GM12878 (cell line): ENCODE data around the gene JUND. TPM values are rescaled to one million over a fixed set of nuclear protein-coding genes. Genes with fewer than 3 reads are reported as not detected.
A peak's percentile ranks its signal among the peaks of the same experiment; 100 is the strongest.

Experiments used
- CHD2 ChIP-seq: IDR thresholded peaks from 2 replicates; pipeline ENCODE4 v1.6.1; 2011; ENCODE audit warnings: low read depth, low read length, improper control_type of control experiment, borderline replicate concordance
- E4F1 ChIP-seq: fragments of 450-650 bp; IDR thresholded peaks from 2 replicates; pipeline ENCODE4 v1.6.1; 2018; ENCODE audit warnings: borderline replicate concordance, mild to moderate bottlenecking; ENCODE audit not compliant: partially characterized antibody
- MXI1 ChIP-seq: fragments of 150-350 bp; IDR thresholded peaks from 2 replicates; pipeline ENCODE4 v1.6.1; 2011; ENCODE audit warnings: low read depth, mild to moderate bottlenecking, inconsistent platforms, low read length, improper control_type of control experiment
- NFYB ChIP-seq: IDR thresholded peaks from 2 replicates; pipeline ENCODE4 v1.6.1; 2011; ENCODE audit warnings: low read depth, mild to moderate bottlenecking, low read length, improper control_type of control experiment, moderate library complexity; ENCODE audit not compliant: insufficient read depth
- NR2C1 ChIP-seq: fragments of 450-650 bp; IDR thresholded peaks from 2 replicates; pipeline ENCODE4 v1.6.1; 2017; ENCODE audit warnings: antibody characterized with exemption, mild to moderate bottlenecking, moderate library complexity
- SIX5 ChIP-seq: IDR thresholded peaks from 2 replicates; pipeline ENCODE4 v1.6.1; 2011; ENCODE audit warnings: mild to moderate bottlenecking, low read depth, low read length, moderate library complexity; ENCODE audit not compliant: severe bottlenecking
- SMC3 ChIP-seq: IDR thresholded peaks from 2 replicates; pipeline ENCODE4 v1.6.1; 2011; ENCODE audit warnings: low read length, improper control_type of control experiment, borderline replicate concordance
- STAT1 ChIP-seq: fragments of 450-650 bp; conservative IDR thresholded peaks from 2 replicates; pipeline ENCODE4 v1.6.1; 2014; ENCODE audit warnings: antibody characterized with exemption, mild to moderate bottlenecking
- TCF3 ChIP-seq: IDR thresholded peaks from 2 replicates; pipeline ENCODE4 v1.6.1; 2012; ENCODE audit warnings: low read depth, mild to moderate bottlenecking, low read length, borderline replicate concordance; ENCODE audit not compliant: insufficient read depth
- YBX1 ChIP-seq: fragments of 450-650 bp; IDR thresholded peaks from 2 replicates; pipeline ENCODE4 v1.6.1; 2016; ENCODE audit warnings: antibody characterized with exemption
- ZNF217 ChIP-seq: fragments of 450-650 bp; IDR thresholded peaks from 2 replicates; pipeline ENCODE4 v1.6.1; 2017; ENCODE audit warnings: antibody characterized with exemption, mild to moderate bottlenecking
- ZZZ3 ChIP-seq: IDR thresholded peaks from 2 replicates; pipeline ENCODE4 v1.6.1; 2011; ENCODE audit warnings: low read depth; ENCODE audit not compliant: control insufficient read depth, insufficient read length
- polyA plus RNA-seq, 11 experiments: library from polyadenylated mRNA; depleted of rRNA in 4 of 11; unstranded in 6 of 11; stranded (reverse) in 5 of 11; fragments of >200 nt; fragmentation: Nextera tagmentation in 4 of 11; fragmentation: Illumina TruSeq in 1 of 11; extraction: Ambion mirVana in 4 of 11; extraction: Trizol in 1 of 11; gene quantifications; 1 replicate in 1 of 11; 2 replicates in 10 of 11; pipeline versions ENCODE4 v1.2.1 to v1.2.3, GENCODE V29; 2011 to 2016; ENCODE audit warnings: inconsistent platforms in 2 of 11, missing spikeins in 2 of 11, low read depth in 1 of 11
- total RNA-seq, 4 experiments: library from RNA; depleted of rRNA in 3 of 4; stranded (reverse); fragments of >200 nt in 3 of 4; fragmentation: Illumina TruSeq in 1 of 4; extraction: Trizol in 1 of 4; gene quantifications; 2 replicates each; pipeline versions ENCODE4 v1.2.1 to v1.2.3, GENCODE V29; 2013 to 2021

Gene JUND
- total and polyA plus RNA-seq, 10 of the 15 experiments (the other 5 are each of a cell fraction or from before 2014, with no cell fraction given) = 7.4 to 164 (median 18.8) TPM

GRCh38 chr19:18328340-18329034 lies 47.1 kb upstream of the JUND start (continued):
- no peak for TF ChIP-seq NR2C1
- TF ChIP-seq SIX5 = no peak
- no peak for TF ChIP-seq TCF3
- no peak for TF ChIP-seq ZZZ3
- no peak for TF ChIP-seq YBX1
- TF ChIP-seq E4F1 = no peak
- peak; percentile 66; the same call in 1 of the 2 replicates for TF ChIP-seq CHD2
- TF ChIP-seq ZNF217 = no peak
- peak; percentile 91 for TF ChIP-seq NFYB
- TF ChIP-seq MXI1 = 0 out of 2 replicates have a peak, but pooled peaks have one; percentile 43
- peak; percentile 91 for TF ChIP-seq SMC3
- TF ChIP-seq STAT1 = no peak
